Stimulated activated memory B cell treated with anti-CD40 and anti-IgM and Interleukin-4, amounts not matched to agents 10 μg/mL and 1 μg/mL and 100 μg/mL, for 72 hours (primary cell): Measurements from ENCODE around the gene SERPINA1.
"Not testable (repeated sequence)": the region's sequence is repeated elsewhere in the genome, so short reads cannot be mapped to it uniquely, and the experiment has no call there.

ENCODE experiments used
- ATAC-seq: fragments of 150-1000 bp; cut with Tn5 transposase; 2 replicates; pipeline ENCODE4 v1.10.0; 2021
- H3K27ac Mint-ChIP-seq: one replicate; pipeline ENCODE4 v1.8.0; 2022; ENCODE audit warnings: mild to moderate bottlenecking, mixed read lengths
- H3K27me3 Mint-ChIP-seq: one replicate; pipeline ENCODE4 v1.8.0; 2022; ENCODE audit warnings: mixed read lengths
- H3K36me3 Mint-ChIP-seq: one replicate; pipeline ENCODE4 v1.8.0; 2022; ENCODE audit warnings: mixed read lengths
- H3K4me1 Mint-ChIP-seq: one replicate; pipeline ENCODE4 v1.8.0; 2022; ENCODE audit warnings: mixed read lengths
- H3K4me3 Mint-ChIP-seq: one replicate; pipeline ENCODE4 v1.8.0; 2022; ENCODE audit warnings: mild to moderate bottlenecking, moderate library complexity, mixed read lengths
- H3K9me3 Mint-ChIP-seq: one replicate; pipeline ENCODE4 v1.8.0; 2022; ENCODE audit warnings: mixed read lengths

The SERPINA1 gene

GRCh38 chr14:94356379-94357056 is 31.9 kb downstream of the SERPINA1 start:
- H3K9me3 Mint-ChIP-seq = peaks cover 12% of the 10 kb centered on the region
- no peak overlapping the region for H3K4me3 Mint-ChIP-seq
- H3K27me3 Mint-ChIP-seq = peaks cover 13% of the 10 kb centered on the region

GRCh38 chr14:94355191-94355794 is 33.1 kb downstream of the SERPINA1 start:
- no peak overlapping the region for H3K4me3 Mint-ChIP-seq
- peaks cover 13% of the 10 kb centered on the region for H3K9me3 Mint-ChIP-seq
- peaks cover 7% of the 10 kb centered on the region for H3K27me3 Mint-ChIP-seq
- ATAC-seq = peak; percentile 20
- H3K36me3 Mint-ChIP-seq = no peaks in the 10 kb centered on the region
- H3K27ac Mint-ChIP-seq = no peak overlapping the region
- no peaks in the 10 kb centered on the region for H3K4me1 Mint-ChIP-seq

More at GRCh38 chr14:94356379-94357056, 31.9 kb downstream of the SERPINA1 start:
- ATAC-seq = no peak
- Mint-ChIP-seq H3K27ac (no peak overlapping the region), H3K4me1 (no peaks in the 10 kb centered on the region), H3K36me3 (no peaks in the 10 kb centered on the region)

GRCh38 chr14:94354638-94355185 is 33.7 kb downstream of the SERPINA1 start:
- Mint-ChIP-seq H3K27ac (no peak overlapping the region), H3K36me3 (no peaks in the 10 kb centered on the region), H3K27me3 (peaks cover 7% of the 10 kb centered on the region), H3K4me3 (no peak overlapping the region), H3K4me1 (no peaks in the 10 kb centered on the region), H3K9me3 (peaks cover 13% of the 10 kb centered on the region)
- no peak for ATAC-seq

GRCh38 chr14:94354190-94354589 is 34.2 kb downstream of the SERPINA1 start:
- H3K27ac Mint-ChIP-seq, H3K4me3 Mint-ChIP-seq, H3K27me3 Mint-ChIP-seq, H3K4me1 Mint-ChIP-seq, H3K36me3 Mint-ChIP-seq, ATAC-seq: not testable (repeated sequence)
- H3K9me3 Mint-ChIP-seq = peaks cover 13% of the 10 kb centered on the region

- Mint-ChIP-seq H3K36me3 (no peaks in the 10 kb centered on the region), H3K27me3 (no peaks in the 10 kb centered on the region), H3K27ac (no peak overlapping the region), H3K4me3 (no peak overlapping the region), H3K9me3 (peaks cover 10% of the 10 kb centered on the region), H3K4me1 (peaks cover 11% of the 10 kb centered on the region)
- no peak for ATAC-seq
Observed at GRCh38 chr14:94349276-94349675, 39.1 kb downstream of the SERPINA1 start.

GRCh38 chr14:94348836-94349235 is 39.6 kb downstream of the SERPINA1 start:
- peaks cover 14% of the 10 kb centered on the region for H3K4me1 Mint-ChIP-seq
- H3K9me3 Mint-ChIP-seq = peaks cover 10% of the 10 kb centered on the region
- no peaks in the 10 kb centered on the region for H3K36me3 Mint-ChIP-seq
- H3K27me3 Mint-ChIP-seq = no peaks in the 10 kb centered on the region
- no peak overlapping the region for H3K4me3 Mint-ChIP-seq
- H3K27ac Mint-ChIP-seq = no peak overlapping the region
- ATAC-seq = no peak

- Mint-ChIP-seq H3K9me3 (peaks cover 6% of the 10 kb centered on the region), H3K36me3 (no peaks in the 10 kb centered on the region), H3K4me1 (peaks cover 21% of the 10 kb centered on the region), H3K27me3 (no peaks in the 10 kb centered on the region), H3K4me3 (no peak overlapping the region), H3K27ac (peak overlapping the region; percentile 70)
- no peak for ATAC-seq
Observed at GRCh38 chr14:94346841-94347240, 41.6 kb downstream of the SERPINA1 start.

- H3K4me3 Mint-ChIP-seq, H3K9me3 Mint-ChIP-seq, H3K36me3 Mint-ChIP-seq, H3K27me3 Mint-ChIP-seq: not testable (repeated sequence)
- Mint-ChIP-seq H3K4me1 (peaks cover 27% of the 10 kb centered on the region), H3K27ac (peak overlapping the region; percentile 70)
- ATAC-seq = peak; percentile 36
Observed at GRCh38 chr14:94346065-94346786, 42.2 kb downstream of the SERPINA1 start.

- Mint-ChIP-seq H3K36me3 (no peaks in the 10 kb centered on the region), H3K9me3 (peaks cover 5% of the 10 kb centered on the region), H3K27me3 (peaks cover 13% of the 10 kb centered on the region), H3K4me1 (peaks cover 27% of the 10 kb centered on the region), H3K27ac (no peak overlapping the region), H3K4me3 (no peak overlapping the region)
- ATAC-seq = no peak
Observed at GRCh38 chr14:94345344-94346064, 42.9 kb downstream of the SERPINA1 start.

- H3K9me3 Mint-ChIP-seq = peaks cover 5% of the 10 kb centered on the region
- no peak overlapping the region for H3K27ac Mint-ChIP-seq
- H3K36me3 Mint-ChIP-seq = no peaks in the 10 kb centered on the region
- H3K27me3 Mint-ChIP-seq = peaks cover 15% of the 10 kb centered on the region
- ATAC-seq = no peak
- peaks cover 27% of the 10 kb centered on the region for H3K4me1 Mint-ChIP-seq
- H3K4me3 Mint-ChIP-seq = no peak overlapping the region
Observed at GRCh38 chr14:94344389-94344788, 44.0 kb downstream of the SERPINA1 start.

GRCh38 chr14:94343238-94344005 is 45.0 kb downstream of the SERPINA1 start:
- Mint-ChIP-seq H3K9me3 (peaks cover 8% of the 10 kb centered on the region), H3K4me3 (no peak overlapping the region), H3K36me3 (no peaks in the 10 kb centered on the region), H3K27ac (no peak overlapping the region), H3K27me3 (peaks cover 15% of the 10 kb centered on the region), H3K4me1 (peaks cover 27% of the 10 kb centered on the region)
- ATAC-seq = no peak

- peaks cover 8% of the 10 kb centered on the region for H3K9me3 Mint-ChIP-seq
- ATAC-seq = no peak
- H3K36me3 Mint-ChIP-seq = no peaks in the 10 kb centered on the region
Observed at GRCh38 chr14:94342334-94342934, 46.0 kb downstream of the SERPINA1 start.

GRCh38 chr14:94341656-94342333 is 46.6 kb downstream of the SERPINA1 start:
- ATAC-seq = no peak
- H3K27me3 Mint-ChIP-seq = peaks cover 15% of the 10 kb centered on the region
- no peaks in the 10 kb centered on the region for H3K36me3 Mint-ChIP-seq
- no peak overlapping the region for H3K27ac Mint-ChIP-seq
- H3K4me3 Mint-ChIP-seq = no peak overlapping the region
- peaks cover 27% of the 10 kb centered on the region for H3K4me1 Mint-ChIP-seq
- peaks cover 8% of the 10 kb centered on the region for H3K9me3 Mint-ChIP-seq

More at GRCh38 chr14:94342334-94342934, 46.0 kb downstream of the SERPINA1 start:
- Mint-ChIP-seq H3K4me1 (peaks cover 27% of the 10 kb centered on the region), H3K4me3 (no peak overlapping the region), H3K27ac (no peak overlapping the region), H3K27me3 (peaks cover 15% of the 10 kb centered on the region)

- H3K36me3 Mint-ChIP-seq = no peaks in the 10 kb centered on the region
- H3K27ac Mint-ChIP-seq = no peak overlapping the region
- no peak overlapping the region for H3K4me3 Mint-ChIP-seq
- peaks cover 22% of the 10 kb centered on the region for H3K4me1 Mint-ChIP-seq
- H3K9me3 Mint-ChIP-seq = peaks cover 6% of the 10 kb centered on the region
- peaks cover 22% of the 10 kb centered on the region for H3K27me3 Mint-ChIP-seq
- ATAC-seq = no peak
Observed at GRCh38 chr14:94340533-94340932, 47.9 kb downstream of the SERPINA1 start.
